ENCODE measurements around the gene CCDC191.

The CCDC191 gene

DNA sequence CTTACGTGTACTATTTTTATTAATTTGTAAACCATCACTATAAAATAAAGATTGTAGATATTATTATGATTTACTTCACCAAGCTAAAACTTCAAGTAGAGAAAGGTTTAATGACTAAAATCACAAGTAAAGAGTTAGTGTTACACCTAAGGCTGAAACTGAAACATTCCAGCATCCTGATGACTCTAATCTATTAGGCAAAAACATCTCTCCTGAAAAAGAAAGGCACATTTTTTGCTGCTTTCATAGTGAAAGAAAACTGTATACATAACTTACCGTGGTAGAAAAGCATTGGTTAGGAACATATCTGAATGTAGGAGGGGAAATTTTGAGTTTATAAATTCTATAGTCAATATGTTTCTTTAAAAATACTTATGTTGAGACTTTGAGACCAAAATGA is 35.4 kb downstream of the CCDC191 start:
- no peak overlapping the region for H3K27ac ChIP-seq (ENCODE audit: extremely low read depth, low read depth, low read length)
- POLR2A ChIA-PET: no interaction called here
- H3K4me1 ChIP-seq (ENCODE audit: control insufficient read depth, insufficient read depth, low read length): no peaks in the 10 kb centered on the region
- H3K4me3 ChIP-seq (ENCODE audit: low read depth, low read length): no peak overlapping the region
- H3K9me3 ChIP-seq (ENCODE audit: control insufficient read depth, insufficient read depth, low read depth, low read length): no peaks in the 10 kb centered on the region
- no peak for TF ChIP-seq GLI4 (tag by site-specific recombination; IDR thresholded peaks at IDR 0.05)
- TF ChIP-seq IKZF3 (tag by site-specific recombination; IDR thresholded peaks at IDR 0.05): no peak
- no peak for TF ChIP-seq ZNF274 (IDR thresholded peaks at IDR 0.05; ENCODE audit: low read length)
- no peak for TF ChIP-seq ZNF274 (tag by site-specific recombination; IDR thresholded peaks at IDR 0.05; ENCODE audit: borderline replicate concordance)
- TF ChIP-seq ZNF837 (tag by site-specific recombination; IDR thresholded peaks at IDR 0.05): no peak
- no peak for TF ChIP-seq GFI1B (tag by site-specific recombination; IDR thresholded peaks at IDR 0.05)
- no peaks in the 10 kb centered on the region for H3K36me3 ChIP-seq (ENCODE audit: control insufficient read depth in 2 of 2, insufficient read depth in 1 of 2, low read length in 2 of 2)
- CTCF ChIA-PET: no interaction called here

DNA sequence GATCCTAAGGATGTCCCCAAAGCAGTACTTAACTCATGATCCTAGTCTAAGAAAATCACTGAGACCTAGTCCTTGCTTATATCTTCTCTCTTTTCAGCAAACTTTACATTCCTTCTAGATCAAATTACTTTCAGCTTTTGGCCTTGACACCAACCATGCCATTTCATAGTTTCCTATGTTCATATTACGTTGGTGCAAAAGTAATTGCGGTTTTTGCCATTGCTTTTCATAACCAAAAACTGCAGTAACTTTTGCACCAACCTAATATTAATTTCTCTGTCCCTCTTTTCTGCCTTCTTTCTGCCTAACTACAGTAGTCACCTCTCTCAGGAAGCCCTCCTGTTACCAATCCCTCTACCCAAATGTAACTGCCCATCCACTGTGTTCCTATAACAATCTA is 36.8 kb downstream of the CCDC191 start:
- Histone ChIP-seq H3K36me3 (ENCODE audit: control insufficient read depth in 2 of 2, insufficient read depth in 1 of 2, low read length in 2 of 2) (no peaks in the 10 kb centered on the region), H3K9me3 (ENCODE audit: control insufficient read depth, insufficient read depth, low read depth, low read length) (no peaks in the 10 kb centered on the region), H3K4me1 (ENCODE audit: control insufficient read depth, insufficient read depth, low read length) (no peaks in the 10 kb centered on the region), H3K27ac (ENCODE audit: extremely low read depth, low read depth, low read length) (no peak overlapping the region), H3K4me3 (ENCODE audit: low read depth, low read length) (no peak overlapping the region)
- TF ChIP-seq ZSCAN16 (tag by site-specific recombination; IDR thresholded peaks at IDR 0.05) (no peak), ZNF248 (tag by site-specific recombination; IDR thresholded peaks at IDR 0.05) (no peak), KLF1 (tag by site-specific recombination; IDR thresholded peaks at IDR 0.05) (no peak)
- TF ChIP-seq, protein P1, sequence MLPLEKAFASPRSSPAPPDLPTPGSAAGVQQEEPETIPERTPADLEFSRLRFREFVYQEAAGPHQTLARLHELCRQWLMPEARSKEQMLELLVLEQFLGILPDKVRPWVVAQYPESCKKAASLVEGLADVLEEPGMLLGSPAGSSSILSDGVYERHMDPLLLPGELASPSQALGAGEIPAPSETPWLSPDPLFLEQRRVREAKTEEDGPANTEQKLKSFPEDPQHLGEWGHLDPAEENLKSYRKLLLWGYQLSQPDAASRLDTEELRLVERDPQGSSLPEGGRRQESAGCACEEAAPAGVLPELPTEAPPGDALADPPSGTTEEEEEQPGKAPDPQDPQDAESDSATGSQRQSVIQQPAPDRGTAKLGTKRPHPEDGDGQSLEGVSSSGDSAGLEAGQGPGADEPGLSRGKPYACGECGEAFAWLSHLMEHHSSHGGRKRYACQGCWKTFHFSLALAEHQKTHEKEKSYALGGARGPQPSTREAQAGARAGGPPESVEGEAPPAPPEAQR (tag by site-specific recombination; IDR thresholded peaks at IDR 0.05): no peak
- ChIA-PET POLR2A (no interaction called here), CTCF (no interaction called here)

DNA sequence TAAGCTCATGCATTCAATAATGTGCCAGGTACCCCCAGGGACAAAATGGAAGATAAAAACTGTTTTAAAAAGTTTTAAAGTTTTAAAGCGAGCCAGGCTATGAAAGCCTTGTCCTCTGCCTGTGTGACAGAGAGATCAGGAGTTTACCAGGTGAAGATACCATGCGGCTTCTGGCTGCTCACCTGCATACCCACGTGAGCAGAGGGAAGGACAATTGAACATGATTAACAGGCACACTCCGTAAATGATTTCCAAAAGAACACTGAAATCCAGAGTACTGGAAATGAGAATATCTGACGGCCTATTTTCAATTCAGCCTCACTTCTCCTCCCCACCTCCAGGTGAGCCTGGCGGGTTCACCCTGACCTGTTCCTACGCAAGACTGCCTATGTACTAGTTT is 42.1 kb downstream of the CCDC191 start:
- CTCF ChIA-PET: interaction anchor here (0.6 kb wide), 1 partner anchor 140 kb away, joined by 4 read pairs; no protein-coding TSS in a partner anchor
- POLR2A ChIA-PET: no interaction called here
- no peak overlapping the region for H3K27ac ChIP-seq (ENCODE audit: extremely low read depth, low read depth, low read length)
- H3K36me3 ChIP-seq (ENCODE audit: control insufficient read depth in 2 of 2, insufficient read depth in 1 of 2, low read length in 2 of 2): no peaks in the 10 kb centered on the region
- H3K9me3 ChIP-seq (ENCODE audit: control insufficient read depth, insufficient read depth, low read depth, low read length): no peaks in the 10 kb centered on the region
- no peaks in the 10 kb centered on the region for H3K4me1 ChIP-seq (ENCODE audit: control insufficient read depth, insufficient read depth, low read length)
- no peak overlapping the region for H3K4me3 ChIP-seq (ENCODE audit: low read depth, low read length)
- no peak for TF ChIP-seq TCF7L2 (IDR thresholded peaks at IDR 0.05; ENCODE audit: borderline replicate concordance, low read depth, low read length)
- TF ChIP-seq, protein P2, sequence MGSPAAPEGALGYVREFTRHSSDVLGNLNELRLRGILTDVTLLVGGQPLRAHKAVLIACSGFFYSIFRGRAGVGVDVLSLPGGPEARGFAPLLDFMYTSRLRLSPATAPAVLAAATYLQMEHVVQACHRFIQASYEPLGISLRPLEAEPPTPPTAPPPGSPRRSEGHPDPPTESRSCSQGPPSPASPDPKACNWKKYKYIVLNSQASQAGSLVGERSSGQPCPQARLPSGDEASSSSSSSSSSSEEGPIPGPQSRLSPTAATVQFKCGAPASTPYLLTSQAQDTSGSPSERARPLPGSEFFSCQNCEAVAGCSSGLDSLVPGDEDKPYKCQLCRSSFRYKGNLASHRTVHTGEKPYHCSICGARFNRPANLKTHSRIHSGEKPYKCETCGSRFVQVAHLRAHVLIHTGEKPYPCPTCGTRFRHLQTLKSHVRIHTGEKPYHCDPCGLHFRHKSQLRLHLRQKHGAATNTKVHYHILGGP (tag by site-specific recombination; IDR thresholded peaks at IDR 0.05): no peak
- TF ChIP-seq, protein P3, sequence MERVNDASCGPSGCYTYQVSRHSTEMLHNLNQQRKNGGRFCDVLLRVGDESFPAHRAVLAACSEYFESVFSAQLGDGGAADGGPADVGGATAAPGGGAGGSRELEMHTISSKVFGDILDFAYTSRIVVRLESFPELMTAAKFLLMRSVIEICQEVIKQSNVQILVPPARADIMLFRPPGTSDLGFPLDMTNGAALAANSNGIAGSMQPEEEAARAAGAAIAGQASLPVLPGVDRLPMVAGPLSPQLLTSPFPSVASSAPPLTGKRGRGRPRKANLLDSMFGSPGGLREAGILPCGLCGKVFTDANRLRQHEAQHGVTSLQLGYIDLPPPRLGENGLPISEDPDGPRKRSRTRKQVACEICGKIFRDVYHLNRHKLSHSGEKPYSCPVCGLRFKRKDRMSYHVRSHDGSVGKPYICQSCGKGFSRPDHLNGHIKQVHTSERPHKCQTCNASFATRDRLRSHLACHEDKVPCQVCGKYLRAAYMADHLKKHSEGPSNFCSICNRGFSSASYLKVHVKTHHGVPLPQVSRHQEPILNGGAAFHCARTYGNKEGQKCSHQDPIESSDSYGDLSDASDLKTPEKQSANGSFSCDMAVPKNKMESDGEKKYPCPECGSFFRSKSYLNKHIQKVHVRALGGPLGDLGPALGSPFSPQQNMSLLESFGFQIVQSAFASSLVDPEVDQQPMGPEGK (tag by site-specific recombination; IDR thresholded peaks at IDR 0.05): no peak
- TF ChIP-seq, protein P4, sequence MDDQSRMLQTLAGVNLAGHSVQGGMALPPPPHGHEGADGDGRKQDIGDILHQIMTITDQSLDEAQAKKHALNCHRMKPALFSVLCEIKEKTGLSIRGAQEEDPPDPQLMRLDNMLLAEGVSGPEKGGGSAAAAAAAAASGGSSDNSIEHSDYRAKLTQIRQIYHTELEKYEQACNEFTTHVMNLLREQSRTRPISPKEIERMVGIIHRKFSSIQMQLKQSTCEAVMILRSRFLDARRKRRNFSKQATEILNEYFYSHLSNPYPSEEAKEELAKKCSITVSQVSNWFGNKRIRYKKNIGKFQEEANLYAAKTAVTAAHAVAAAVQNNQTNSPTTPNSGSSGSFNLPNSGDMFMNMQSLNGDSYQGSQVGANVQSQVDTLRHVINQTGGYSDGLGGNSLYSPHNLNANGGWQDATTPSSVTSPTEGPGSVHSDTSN (CRISPR knock-in tag; IDR thresholded peaks at IDR 0.05): no peak
- TF ChIP-seq ZNF221 (tag by site-specific recombination; IDR thresholded peaks at IDR 0.05; ENCODE audit: borderline replicate concordance): no peak
- TF ChIP-seq, protein P5, sequence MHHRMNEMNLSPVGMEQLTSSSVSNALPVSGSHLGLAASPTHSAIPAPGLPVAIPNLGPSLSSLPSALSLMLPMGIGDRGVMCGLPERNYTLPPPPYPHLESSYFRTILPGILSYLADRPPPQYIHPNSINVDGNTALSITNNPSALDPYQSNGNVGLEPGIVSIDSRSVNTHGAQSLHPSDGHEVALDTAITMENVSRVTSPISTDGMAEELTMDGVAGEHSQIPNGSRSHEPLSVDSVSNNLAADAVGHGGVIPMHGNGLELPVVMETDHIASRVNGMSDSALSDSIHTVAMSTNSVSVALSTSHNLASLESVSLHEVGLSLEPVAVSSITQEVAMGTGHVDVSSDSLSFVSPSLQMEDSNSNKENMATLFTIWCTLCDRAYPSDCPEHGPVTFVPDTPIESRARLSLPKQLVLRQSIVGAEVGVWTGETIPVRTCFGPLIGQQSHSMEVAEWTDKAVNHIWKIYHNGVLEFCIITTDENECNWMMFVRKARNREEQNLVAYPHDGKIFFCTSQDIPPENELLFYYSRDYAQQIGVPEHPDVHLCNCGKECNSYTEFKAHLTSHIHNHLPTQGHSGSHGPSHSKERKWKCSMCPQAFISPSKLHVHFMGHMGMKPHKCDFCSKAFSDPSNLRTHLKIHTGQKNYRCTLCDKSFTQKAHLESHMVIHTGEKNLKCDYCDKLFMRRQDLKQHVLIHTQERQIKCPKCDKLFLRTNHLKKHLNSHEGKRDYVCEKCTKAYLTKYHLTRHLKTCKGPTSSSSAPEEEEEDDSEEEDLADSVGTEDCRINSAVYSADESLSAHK (tag by site-specific recombination; IDR thresholded peaks at IDR 0.05): no peak
- TF ChIP-seq ZNF558 (tag by site-specific recombination; IDR thresholded peaks at IDR 0.05): no peak
- no peak for TF ChIP-seq ZNF266 (tag by site-specific recombination; IDR thresholded peaks at IDR 0.05; ENCODE audit: low read depth)
- TF ChIP-seq, protein P1 (tag by site-specific recombination; IDR thresholded peaks at IDR 0.05): no peak
- no peak for TF ChIP-seq REPIN1 (tag by site-specific recombination; IDR thresholded peaks at IDR 0.05; ENCODE audit: low read depth)
- TF ChIP-seq ZNF571 (tag by site-specific recombination; IDR thresholded peaks at IDR 0.05): no peak
- TF ChIP-seq ZNF548 (tag by site-specific recombination; IDR thresholded peaks at IDR 0.05): no peak
- no peak for TF ChIP-seq ZNF24 (tag by site-specific recombination; IDR thresholded peaks at IDR 0.05)
